ENCODE results near the gene TNFSF9.

- TF ChIP-seq FOXM1 (IDR thresholded peaks at IDR 0.05; ENCODE audit: borderline replicate concordance, low read depth) (no peak), RAD21 (IDR thresholded peaks at IDR 0.05; ENCODE audit: low read depth) (no peak), NFIC (IDR thresholded peaks at IDR 0.05) (no peak), EP300 (IDR thresholded peaks at IDR 0.05; ENCODE audit: borderline replicate concordance) (no peak), YY1 (IDR thresholded peaks at IDR 0.05; ENCODE audit: low read depth) (no peak), ZBTB7A (IDR thresholded peaks at IDR 0.05; ENCODE audit: low read depth) (no peak), TAF1 (IDR thresholded peaks at IDR 0.05; ENCODE audit: low read depth) (no peak), TCF12 (IDR thresholded peaks at IDR 0.05; ENCODE audit: low read depth) (no peak), EGR1 (IDR thresholded peaks at IDR 0.05) (no peak), USF1 (IDR thresholded peaks at IDR 0.05) (no peak), TEAD4 (IDR thresholded peaks at IDR 0.05) (no peak), CREB1 (IDR thresholded peaks at IDR 0.05; ENCODE audit: low read depth) (no peak)
- TF ChIP-seq, protein P1, sequence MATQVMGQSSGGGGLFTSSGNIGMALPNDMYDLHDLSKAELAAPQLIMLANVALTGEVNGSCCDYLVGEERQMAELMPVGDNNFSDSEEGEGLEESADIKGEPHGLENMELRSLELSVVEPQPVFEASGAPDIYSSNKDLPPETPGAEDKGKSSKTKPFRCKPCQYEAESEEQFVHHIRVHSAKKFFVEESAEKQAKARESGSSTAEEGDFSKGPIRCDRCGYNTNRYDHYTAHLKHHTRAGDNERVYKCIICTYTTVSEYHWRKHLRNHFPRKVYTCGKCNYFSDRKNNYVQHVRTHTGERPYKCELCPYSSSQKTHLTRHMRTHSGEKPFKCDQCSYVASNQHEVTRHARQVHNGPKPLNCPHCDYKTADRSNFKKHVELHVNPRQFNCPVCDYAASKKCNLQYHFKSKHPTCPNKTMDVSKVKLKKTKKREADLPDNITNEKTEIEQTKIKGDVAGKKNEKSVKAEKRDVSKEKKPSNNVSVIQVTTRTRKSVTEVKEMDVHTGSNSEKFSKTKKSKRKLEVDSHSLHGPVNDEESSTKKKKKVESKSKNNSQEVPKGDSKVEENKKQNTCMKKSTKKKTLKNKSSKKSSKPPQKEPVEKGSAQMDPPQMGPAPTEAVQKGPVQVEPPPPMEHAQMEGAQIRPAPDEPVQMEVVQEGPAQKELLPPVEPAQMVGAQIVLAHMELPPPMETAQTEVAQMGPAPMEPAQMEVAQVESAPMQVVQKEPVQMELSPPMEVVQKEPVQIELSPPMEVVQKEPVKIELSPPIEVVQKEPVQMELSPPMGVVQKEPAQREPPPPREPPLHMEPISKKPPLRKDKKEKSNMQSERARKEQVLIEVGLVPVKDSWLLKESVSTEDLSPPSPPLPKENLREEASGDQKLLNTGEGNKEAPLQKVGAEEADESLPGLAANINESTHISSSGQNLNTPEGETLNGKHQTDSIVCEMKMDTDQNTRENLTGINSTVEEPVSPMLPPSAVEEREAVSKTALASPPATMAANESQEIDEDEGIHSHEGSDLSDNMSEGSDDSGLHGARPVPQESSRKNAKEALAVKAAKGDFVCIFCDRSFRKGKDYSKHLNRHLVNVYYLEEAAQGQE (IDR thresholded peaks at IDR 0.05; ENCODE audit: low read depth) = no peak
- TF ChIP-seq, protein P2, sequence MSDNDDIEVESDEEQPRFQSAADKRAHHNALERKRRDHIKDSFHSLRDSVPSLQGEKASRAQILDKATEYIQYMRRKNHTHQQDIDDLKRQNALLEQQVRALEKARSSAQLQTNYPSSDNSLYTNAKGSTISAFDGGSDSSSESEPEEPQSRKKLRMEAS (IDR thresholded peaks at IDR 0.05) = no peak
Observed at GRCh38 chr19:6500837-6501739, 29.7 kb upstream of the TNFSF9 start.
